ENCODE measurements around the gene SARDH.

SARDH gene

GRCh38 chr9:133699546-133699945 is 38.6 kb downstream of the SARDH start:
- no peak for DNase-seq

GRCh38 chr9:133696071-133696472 is 42.1 kb downstream of the SARDH start:
- no peak for DNase-seq

- no peak for DNase-seq
Observed at GRCh38 chr9:133694686-133695085, 43.5 kb downstream of the SARDH start.

- DNase-seq = no peak
Observed at GRCh38 chr9:133693703-133694529, 44.2 kb downstream of the SARDH start.

GRCh38 chr9:133693116-133693515 is 45.0 kb downstream of the SARDH start:
- no peak for DNase-seq

- DNase-seq = no peak
Observed at GRCh38 chr9:133692364-133692985, 45.7 kb downstream of the SARDH start.

GRCh38 chr9:133691626-133692363 is 46.4 kb downstream of the SARDH start:
- DNase-seq = no peak

GRCh38 chr9:133691191-133691590 is 47.0 kb downstream of the SARDH start:
- DNase-seq = no peak

- no peak for DNase-seq
Observed at GRCh38 chr9:133690081-133690561, 48.0 kb downstream of the SARDH start.

GRCh38 chr9:133689151-133689763 is 48.9 kb downstream of the SARDH start:
- DNase-seq = no peak

- no peak for DNase-seq
Observed at GRCh38 chr9:133687856-133688761, 50.0 kb downstream of the SARDH start.

- no peak for DNase-seq
Observed at GRCh38 chr9:133686642-133687575, 51.2 kb downstream of the SARDH start.

GRCh38 chr9:133685653-133686609 is 52.2 kb downstream of the SARDH start:
- DNase-seq = no peak

- no peak for DNase-seq
Observed at GRCh38 chr9:133684936-133685361, 53.2 kb downstream of the SARDH start.

GRCh38 chr9:133684121-133684935 is 53.8 kb downstream of the SARDH start:
- DNase-seq = no peak

GRCh38 chr9:133683586-133684120 is 54.5 kb downstream of the SARDH start:
- no peak for DNase-seq

GRCh38 chr9:133682818-133683585 is 55.1 kb downstream of the SARDH start:
- DNase-seq = no peak

All from NCI-H2227 treated with DMSO at 0.1 percent for 48 hours (cell line).